Stimulated activated CD8-positive, alpha-beta memory T cell treated with anti-CD3 and anti-CD28 coated beads, Interleukin-12 subunit alpha, Interleukin-12 subunit beta, amount 100 ng/mL, for 24 hours (primary cell): ENCODE results near the gene DALRD3.
A peak's percentile ranks its signal among the peaks of the same experiment; 100 is the strongest.

ENCODE experiments used
- DNase-seq: peaks from one replicate; pipeline ENCODE4 v3.0.0-alpha.2; 2020; ENCODE audit errors: extremely low read depth

Gene DALRD3

GRCh38 chr3:49005998-49006397 lies 12.4 kb downstream of the DALRD3 start:
- no peak for DNase-seq

GRCh38 chr3:49005303-49005680 lies 13.1 kb downstream of the DALRD3 start:
- DNase-seq: no peak

- DNase-seq: no peak
Observed at GRCh38 chr3:49004352-49005302, 13.8 kb downstream of the DALRD3 start.

- DNase-seq: no peak
Observed at GRCh38 chr3:49001155-49001554, 17.2 kb downstream of the DALRD3 start.

- no peak for DNase-seq
Observed at GRCh38 chr3:48999085-48999858, 19.1 kb downstream of the DALRD3 start.

- DNase-seq: no peak
Observed at GRCh38 chr3:48997714-48998637, 20.4 kb downstream of the DALRD3 start.

GRCh38 chr3:48997102-48997635 lies 21.2 kb downstream of the DALRD3 start:
- DNase-seq: no peak

GRCh38 chr3:48996640-48997039 lies 21.7 kb downstream of the DALRD3 start:
- DNase-seq: no peak

- no peak for DNase-seq
Observed at GRCh38 chr3:48993834-48994233, 24.5 kb downstream of the DALRD3 start.

GRCh38 chr3:48991851-48992545 lies 26.4 kb downstream of the DALRD3 start:
- no peak for DNase-seq

- DNase-seq: no peak
Observed at GRCh38 chr3:48990636-48991469, 27.5 kb downstream of the DALRD3 start.

- peak; percentile 60 for DNase-seq
Observed at GRCh38 chr3:48989796-48990635, 28.4 kb downstream of the DALRD3 start, which contains the start of gene P4HTM. TSS of gene P4HTM (plus strand) at chr3:48990241. CDS start at chr3:48990257, 16 bp downstream.

- no peak for DNase-seq
Observed at GRCh38 chr3:48989126-48989795, 29.1 kb downstream of the DALRD3 start.

- DNase-seq: no peak
Observed at GRCh38 chr3:48985831-48986376, 32.5 kb downstream of the DALRD3 start.

- DNase-seq: no peak
Observed at GRCh38 chr3:48984663-48985062, 33.7 kb downstream of the DALRD3 start.

GRCh38 chr3:48983096-48983495 lies 35.3 kb downstream of the DALRD3 start:
- no peak for DNase-seq

GRCh38 chr3:48982686-48983085 lies 35.7 kb downstream of the DALRD3 start:
- DNase-seq: no peak

- no peak for DNase-seq
Observed at GRCh38 chr3:48982016-48982415, 36.4 kb downstream of the DALRD3 start.
